Calu3 (cell line): ENCODE results near the gene PPP2R5D. TPM values are rescaled to one million over a fixed set of nuclear protein-coding genes. Genes with fewer than 3 reads are reported as not detected.

ENCODE experiments used
- BruUV-seq: library from RNA; stranded (reverse); fragments of 400-500 nt; replicated peaks from 2 replicates; lab custom pipeline; 2021; lab: Mats Ljungman, UMichigan
- CTCF ChIA-PET: fragments of 300-600 bp; sonication (Branson Sonifier 250); formaldehyde crosslinking; loops from one replicate; lab custom pipeline; 2022; ENCODE audit warnings: antibody characterized with exemption; lab: Charles Lee
- DNase-seq: peaks from one replicate; pipeline ENCODE4 v3.0.0; 2022
- H3K27ac Mint-ChIP-seq: one replicate; pipeline ENCODE4 v1.8.0; 2022; ENCODE audit warnings: mixed read lengths; ENCODE audit not compliant: unreplicated experiment
- H3K27me3 Mint-ChIP-seq: one replicate; pipeline ENCODE4 v1.8.0; 2022; ENCODE audit warnings: mixed read lengths; ENCODE audit not compliant: unreplicated experiment
- H3K36me3 Mint-ChIP-seq: one replicate; pipeline ENCODE4 v1.8.0; 2022; ENCODE audit warnings: mild to moderate bottlenecking, moderate library complexity, mixed read lengths; ENCODE audit not compliant: insufficient read depth, unreplicated experiment
- H3K4me1 Mint-ChIP-seq: one replicate; pipeline ENCODE4 v1.8.0; 2022; ENCODE audit warnings: mild to moderate bottlenecking, low read depth, mixed read lengths; ENCODE audit not compliant: unreplicated experiment
- H3K4me3 Mint-ChIP-seq: one replicate; pipeline ENCODE4 v1.8.0; 2022; ENCODE audit warnings: mild to moderate bottlenecking, low read depth, moderate library complexity, mixed read lengths; ENCODE audit not compliant: unreplicated experiment
- H3K9me3 Mint-ChIP-seq: one replicate; pipeline ENCODE4 v1.8.0; 2022; ENCODE audit warnings: low read depth, mixed read lengths; ENCODE audit not compliant: unreplicated experiment
- intact Hi-C: fragments of 100-400 bp; cut with micrococcal nuclease; formaldehyde crosslinking; loops from one replicate; pipeline ENCODE4 v1.10.0; 2022; ENCODE audit not compliant: unreplicated experiment
- total RNA-seq: library from RNA; stranded (reverse); gene quantifications from 2 replicates; pipeline ENCODE4 v1.2.3, GENCODE V29; 2022
- TF ChIP-seq, protein P1 (sequence below): fragments of 200-600 bp; IDR thresholded peaks from one replicate; pipeline ENCODE4 v1.8.0; 2022; ENCODE audit warnings: antibody characterized with exemption; ENCODE audit not compliant: unreplicated experiment

PPP2R5D gene
- total RNA-seq, 1 experiment from 2014 or later: 55.8 TPM

GRCh38 chr6:43035495-43036194, 51.3 kb downstream of the PPP2R5D start:
- peaks cover 83% of the 10 kb centered on the region for H3K36me3 Mint-ChIP-seq

GRCh38 chr6:43036712-43037111, 52.3 kb downstream of the PPP2R5D start:
- DNase-seq: no peak
- intact Hi-C loops: no loop called here
- TF ChIP-seq, protein P1, sequence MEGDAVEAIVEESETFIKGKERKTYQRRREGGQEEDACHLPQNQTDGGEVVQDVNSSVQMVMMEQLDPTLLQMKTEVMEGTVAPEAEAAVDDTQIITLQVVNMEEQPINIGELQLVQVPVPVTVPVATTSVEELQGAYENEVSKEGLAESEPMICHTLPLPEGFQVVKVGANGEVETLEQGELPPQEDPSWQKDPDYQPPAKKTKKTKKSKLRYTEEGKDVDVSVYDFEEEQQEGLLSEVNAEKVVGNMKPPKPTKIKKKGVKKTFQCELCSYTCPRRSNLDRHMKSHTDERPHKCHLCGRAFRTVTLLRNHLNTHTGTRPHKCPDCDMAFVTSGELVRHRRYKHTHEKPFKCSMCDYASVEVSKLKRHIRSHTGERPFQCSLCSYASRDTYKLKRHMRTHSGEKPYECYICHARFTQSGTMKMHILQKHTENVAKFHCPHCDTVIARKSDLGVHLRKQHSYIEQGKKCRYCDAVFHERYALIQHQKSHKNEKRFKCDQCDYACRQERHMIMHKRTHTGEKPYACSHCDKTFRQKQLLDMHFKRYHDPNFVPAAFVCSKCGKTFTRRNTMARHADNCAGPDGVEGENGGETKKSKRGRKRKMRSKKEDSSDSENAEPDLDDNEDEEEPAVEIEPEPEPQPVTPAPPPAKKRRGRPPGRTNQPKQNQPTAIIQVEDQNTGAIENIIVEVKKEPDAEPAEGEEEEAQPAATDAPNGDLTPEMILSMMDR: no peak
- Mint-ChIP-seq H3K27ac (no peak overlapping the region), H3K27me3 (no peaks in the 10 kb centered on the region), H3K9me3 (no peaks in the 10 kb centered on the region), H3K36me3 (peaks cover 77% of the 10 kb centered on the region), H3K4me1 (no peaks in the 10 kb centered on the region), H3K4me3 (no peak overlapping the region)
- CTCF ChIA-PET: interaction anchor here (1.8 kb wide), 1 partner anchor 107 kb away, joined by 4 read pairs; no protein-coding TSS in a partner anchor
- no TSS peak for BruUV-seq

More at GRCh38 chr6:43035495-43036194, 51.3 kb downstream of the PPP2R5D start:
- H3K4me1 Mint-ChIP-seq: no peaks in the 10 kb centered on the region
- no peak overlapping the region for H3K4me3 Mint-ChIP-seq
- DNase-seq: no peak
- TF ChIP-seq, protein P1: no peak
- intact Hi-C loops: no loop called here
- no peaks in the 10 kb centered on the region for H3K27me3 Mint-ChIP-seq
- BruUV-seq: no TSS peak
- CTCF ChIA-PET: no interaction called here
- H3K9me3 Mint-ChIP-seq: no peaks in the 10 kb centered on the region
- H3K27ac Mint-ChIP-seq: no peak overlapping the region

DNA sequence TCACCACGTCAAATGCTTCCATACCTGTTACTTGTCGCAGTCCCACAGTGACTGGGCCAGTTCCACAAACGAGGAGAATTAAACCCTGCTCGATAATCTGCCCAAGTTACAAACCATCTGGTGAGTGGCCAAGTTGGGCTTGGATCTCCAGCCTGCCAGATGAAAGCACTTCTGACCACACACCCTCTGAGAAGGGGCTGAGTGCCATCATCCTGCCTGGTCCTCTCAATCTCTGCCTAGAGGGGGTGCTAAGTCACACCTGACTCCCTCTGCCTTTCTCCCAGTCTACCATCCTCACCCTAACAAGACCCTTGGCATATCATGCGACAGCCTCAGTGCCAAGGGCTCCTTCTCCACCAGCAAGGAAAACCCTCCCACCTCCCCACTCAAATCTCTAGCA, 52.8 kb downstream of the PPP2R5D start:
- CTCF ChIA-PET: interaction anchor here (1.0 to 1.8 kb wide), 2 partner anchors 22 to 107 kb away, joined by 3 to 4 read pairs; partner anchors contain the start of genes KLC4 and MRPL2
- BruUV-seq: no TSS peak
- H3K9me3 Mint-ChIP-seq: no peaks in the 10 kb centered on the region
- intact Hi-C loops: no loop called here
- no peak for DNase-seq
- TF ChIP-seq, protein P1: no peak
- no peaks in the 10 kb centered on the region for H3K27me3 Mint-ChIP-seq
- no peak overlapping the region for H3K4me3 Mint-ChIP-seq
- H3K27ac Mint-ChIP-seq: no peak overlapping the region
- no peaks in the 10 kb centered on the region for H3K4me1 Mint-ChIP-seq
- H3K36me3 Mint-ChIP-seq: peaks cover 72% of the 10 kb centered on the region

- TSS peak; percentile 11 for BruUV-seq
- TF ChIP-seq, protein P1: no peak
- intact Hi-C loops: no loop called here
- no peaks in the 10 kb centered on the region for H3K27me3 Mint-ChIP-seq
- no peaks in the 10 kb centered on the region for H3K4me1 Mint-ChIP-seq
- no peaks in the 10 kb centered on the region for H3K9me3 Mint-ChIP-seq
- no peak for DNase-seq
- H3K36me3 Mint-ChIP-seq: peaks cover 67% of the 10 kb centered on the region
- CTCF ChIA-PET: interaction anchor here (1.0 to 1.8 kb wide), 2 partner anchors 22 to 106 kb away, joined by 3 to 4 read pairs; partner anchors contain the start of genes KLC4 and MRPL2
- H3K27ac Mint-ChIP-seq: no peak overlapping the region
- no peak overlapping the region for H3K4me3 Mint-ChIP-seq
Measured at GRCh38 chr6:43037706-43038105, 53.3 kb downstream of the PPP2R5D start.
